NCI-H2107 (cell line): ENCODE measurements around the gene CARMIL1.
"Not testable (repeated sequence)": the region's sequence is repeated elsewhere in the genome, so short reads cannot be mapped to it uniquely, and the experiment has no call there.

Experiments
- DNase-seq: peaks from one replicate; lab custom pipeline; 2025; lab: John Stamatoyannopoulos, UW

The CARMIL1 gene

DNA sequence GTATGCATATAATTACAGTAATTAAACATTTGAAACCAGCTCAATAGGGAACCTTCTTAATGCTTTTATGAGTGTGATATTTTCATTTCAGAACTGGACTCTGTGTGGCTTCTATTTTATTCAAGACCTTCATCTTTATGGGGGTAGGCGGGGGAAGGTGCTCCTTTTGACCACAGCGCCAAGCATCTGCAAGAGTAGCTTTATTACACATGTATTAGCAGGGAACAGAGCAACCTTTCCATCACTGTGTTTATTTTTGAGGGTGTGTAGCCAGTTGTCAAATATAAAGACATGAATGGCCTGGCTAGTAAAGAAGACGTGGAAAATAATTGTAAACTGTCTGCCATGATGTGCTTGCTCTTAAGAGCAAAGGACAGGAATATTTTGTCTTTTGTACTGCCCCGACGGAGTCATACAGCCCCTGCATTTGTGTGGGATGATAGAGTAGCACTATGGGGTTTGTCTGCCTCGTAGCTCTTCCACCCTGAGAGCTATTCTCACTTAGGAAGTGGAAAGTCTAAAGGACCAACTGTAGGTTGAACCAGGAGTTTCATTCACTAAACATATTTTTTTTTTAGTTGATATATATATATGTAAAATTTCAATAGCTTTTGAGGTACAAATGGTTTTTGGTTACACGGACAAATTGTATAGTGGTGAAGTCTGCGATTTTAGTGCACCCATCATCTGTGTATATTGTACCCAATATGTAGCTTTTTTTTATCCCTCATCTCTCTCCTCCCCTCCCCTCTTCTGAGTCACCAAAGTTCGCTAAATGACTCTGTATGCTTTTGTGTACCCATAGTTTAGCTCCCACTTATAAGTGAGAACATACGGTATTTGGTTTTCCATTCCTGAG lies 91.2 kb downstream of the CARMIL1 start:
- no peak for DNase-seq

- no peak for DNase-seq
Observed at GRCh38 chr6:25371037-25371347, 91.8 kb downstream of the CARMIL1 start.

DNA sequence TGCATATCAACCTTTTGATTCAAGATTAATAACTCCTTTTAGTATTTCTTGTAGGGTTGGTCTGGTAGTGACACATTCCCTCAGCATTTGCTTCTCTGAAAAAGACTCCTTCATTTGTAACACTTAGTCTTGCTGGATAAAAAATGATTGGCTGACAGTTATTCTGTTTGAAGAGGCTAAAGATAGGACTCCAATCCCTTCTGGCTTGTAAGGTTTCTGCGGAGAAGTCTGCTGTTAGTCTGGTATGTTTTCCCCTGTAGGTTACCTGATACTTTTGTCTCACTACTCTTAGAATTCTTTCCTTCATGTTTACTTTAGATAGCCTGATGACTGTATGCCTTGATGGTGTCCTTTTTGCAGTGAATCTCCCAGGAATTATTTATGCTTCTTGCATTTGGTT lies 96.0 kb downstream of the CARMIL1 start:
- no peak for DNase-seq

DNA sequence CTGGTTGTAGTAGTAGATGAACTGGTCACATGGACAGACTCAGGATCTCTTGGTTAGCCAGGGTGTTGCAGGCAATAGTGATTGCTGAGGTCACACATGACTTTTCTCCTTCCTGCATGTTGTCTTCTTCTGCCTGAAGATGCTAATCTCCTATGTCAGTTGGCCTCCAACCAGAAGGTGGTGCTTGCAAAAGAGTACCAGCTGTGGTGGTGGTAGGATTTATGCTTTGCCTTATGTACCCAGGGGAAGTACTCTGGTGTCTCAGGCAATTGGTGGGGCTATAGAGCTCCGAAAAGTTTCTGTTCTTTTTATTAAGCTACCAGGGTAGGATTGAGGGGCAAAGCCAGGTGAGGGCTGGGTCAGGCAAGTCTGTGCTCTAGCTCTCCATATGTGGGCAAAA lies 98.5 kb downstream of the CARMIL1 start:
- DNase-seq: no peak

- DNase-seq: no peak
Observed at GRCh38 chr6:25381077-25381476, 101.9 kb downstream of the CARMIL1 start.

DNA sequence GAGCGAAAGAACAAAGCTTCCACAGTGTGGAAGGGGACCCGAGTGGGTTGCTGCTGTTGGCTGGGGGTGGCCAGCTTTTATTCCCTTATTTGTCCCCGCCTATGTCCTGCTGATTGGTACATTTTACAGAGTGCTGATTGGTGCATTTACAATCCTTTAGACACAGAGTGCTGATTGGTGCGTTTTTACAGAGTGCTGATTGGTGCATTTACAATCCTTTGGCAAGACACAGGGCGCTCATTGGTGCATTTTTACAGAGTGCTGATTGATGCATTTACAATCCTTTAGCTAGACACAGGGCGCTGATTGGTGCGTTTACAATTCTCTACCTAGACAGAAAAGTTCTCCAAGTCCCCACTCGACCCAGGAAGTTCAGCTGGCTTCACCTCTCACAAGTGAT lies 103.3 kb downstream of the CARMIL1 start:
- not testable (repeated sequence) for DNase-seq

GRCh38 chr6:25384234-25384633 lies 105.1 kb downstream of the CARMIL1 start:
- DNase-seq: no peak

- no peak for DNase-seq
Observed at GRCh38 chr6:25384967-25385366, 105.8 kb downstream of the CARMIL1 start.

DNA sequence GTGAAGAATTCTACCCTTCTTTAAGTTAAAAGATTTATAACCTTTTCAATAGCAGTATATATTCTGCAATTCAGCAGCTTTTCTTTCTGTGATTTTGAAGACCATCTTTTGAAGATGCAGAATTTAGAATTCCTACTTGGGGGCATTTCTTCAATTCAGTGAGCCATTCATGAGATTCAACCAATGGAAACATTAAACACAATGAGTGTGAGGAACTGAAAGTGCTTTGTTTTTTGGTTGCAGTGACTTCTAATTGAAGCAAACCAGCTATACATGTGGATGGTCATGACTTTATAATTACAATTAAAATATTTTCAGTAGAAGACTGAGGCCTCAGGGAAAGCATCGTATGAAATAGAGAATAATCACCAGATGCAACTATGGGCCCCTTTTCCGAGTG lies 108.3 kb downstream of the CARMIL1 start:
- DNase-seq: no peak

GRCh38 chr6:25387911-25388310 lies 108.7 kb downstream of the CARMIL1 start:
- DNase-seq: no peak

GRCh38 chr6:25388776-25389175 lies 109.6 kb downstream of the CARMIL1 start:
- no peak for DNase-seq

DNA sequence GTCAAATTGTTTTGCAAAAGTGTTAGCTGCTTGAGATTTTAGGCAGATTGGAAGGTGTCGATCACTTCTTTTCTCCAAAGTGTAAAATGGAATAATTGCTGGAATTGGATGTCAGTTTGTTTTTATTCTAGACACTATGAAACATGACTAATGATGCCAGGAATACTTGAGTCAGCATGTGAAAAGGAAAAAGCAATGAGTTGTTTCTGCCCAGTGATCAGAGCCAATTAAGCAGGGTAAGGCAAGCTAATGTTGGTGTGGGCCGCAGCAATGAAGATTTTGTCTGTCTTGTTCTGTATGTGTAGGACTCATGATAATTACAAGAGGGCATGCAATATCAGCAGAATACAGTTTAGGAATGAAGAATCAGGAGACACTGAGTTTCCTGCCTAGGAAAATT lies 110.3 kb downstream of the CARMIL1 start:
- no peak for DNase-seq

DNA sequence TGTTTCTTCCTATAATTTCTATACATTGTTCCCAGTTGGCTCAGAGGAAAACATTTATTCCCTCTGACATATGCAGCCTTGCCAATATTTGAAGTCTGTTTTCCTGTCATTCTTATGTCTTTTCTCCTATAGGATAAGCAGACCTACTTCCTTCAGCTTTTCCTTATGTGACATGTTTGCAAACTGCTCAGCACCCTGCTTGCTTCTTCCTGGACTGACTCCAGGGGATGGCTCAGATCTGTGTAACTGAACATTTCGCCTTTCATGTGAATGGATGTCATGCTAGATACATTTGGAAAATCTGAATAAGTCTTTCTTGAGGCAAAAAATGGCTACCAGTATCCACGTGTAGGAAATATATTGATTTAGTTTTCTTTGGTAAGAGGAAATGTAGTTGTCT lies 113.2 kb downstream of the CARMIL1 start:
- DNase-seq: no peak

GRCh38 chr6:25395731-25396130 lies 116.6 kb downstream of the CARMIL1 start:
- no peak for DNase-seq

- no peak for DNase-seq
Observed at GRCh38 chr6:25397406-25397805, 118.2 kb downstream of the CARMIL1 start.

DNA sequence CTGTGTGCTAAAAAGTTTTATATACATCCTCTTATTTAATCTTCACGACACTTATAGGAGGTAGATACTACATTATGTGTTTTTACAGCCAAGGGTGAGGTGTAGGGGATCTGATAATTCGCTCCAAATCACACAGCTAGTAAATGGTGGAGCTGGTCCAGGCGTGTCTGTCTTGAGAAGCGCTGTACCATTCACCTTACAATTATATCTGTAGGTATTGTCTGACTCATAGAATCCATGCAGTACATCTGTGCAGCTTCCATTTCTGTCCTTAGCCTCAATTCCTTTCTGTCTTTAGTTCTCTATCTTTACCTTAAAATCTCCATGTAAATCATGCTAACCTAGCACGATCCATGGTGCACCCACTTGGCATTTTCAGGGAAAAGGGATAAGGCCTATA lies 120.7 kb downstream of the CARMIL1 start:
- no peak for DNase-seq

DNA sequence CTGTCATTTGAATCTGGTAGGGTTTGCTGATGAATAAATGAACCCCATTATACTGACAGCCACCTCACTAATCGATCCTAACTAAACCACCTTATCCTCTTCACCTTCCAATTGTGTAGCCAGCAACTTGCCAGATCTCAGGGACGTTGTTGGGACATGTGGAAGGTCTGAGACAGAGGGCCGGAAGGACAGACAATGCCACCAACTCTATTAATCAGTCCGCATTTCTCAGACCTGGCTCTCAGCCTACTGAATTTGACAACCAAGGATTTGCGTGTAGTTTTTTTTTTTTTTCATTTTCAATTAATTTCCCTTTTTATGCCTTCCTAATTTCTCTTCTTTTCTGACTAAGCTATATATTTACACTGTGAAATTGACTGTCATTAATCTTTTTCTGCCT lies 122.5 kb downstream of the CARMIL1 start:
- no peak for DNase-seq

GRCh38 chr6:25402125-25402524 lies 123.0 kb downstream of the CARMIL1 start:
- DNase-seq: no peak

GRCh38 chr6:25403150-25403549 lies 124.0 kb downstream of the CARMIL1 start:
- DNase-seq: no peak

DNA sequence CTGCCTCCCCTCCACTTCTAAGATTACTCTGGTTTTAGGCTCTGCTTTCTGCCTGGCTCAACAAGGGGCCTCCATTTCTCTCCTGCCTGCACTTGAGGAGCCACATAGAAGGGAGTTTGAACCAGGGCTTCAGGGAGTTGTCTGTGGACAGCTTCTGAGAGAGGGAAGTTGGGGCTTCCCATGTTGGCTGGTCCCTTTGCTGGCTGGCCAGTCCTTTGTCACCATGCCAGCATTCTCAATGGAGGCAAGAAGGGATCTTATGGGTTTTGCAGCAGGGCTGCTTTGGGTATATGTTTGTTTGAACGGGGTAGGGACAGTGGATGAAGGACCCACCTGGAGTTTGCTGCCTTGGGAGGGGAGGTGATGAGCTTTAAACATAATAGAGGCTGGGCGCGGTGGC lies 124.9 kb downstream of the CARMIL1 start:
- no peak for DNase-seq

GRCh38 chr6:25404693-25405169 lies 125.6 kb downstream of the CARMIL1 start:
- no peak for DNase-seq

- no peak for DNase-seq
Observed at GRCh38 chr6:25405442-25405841, 126.3 kb downstream of the CARMIL1 start.

DNA sequence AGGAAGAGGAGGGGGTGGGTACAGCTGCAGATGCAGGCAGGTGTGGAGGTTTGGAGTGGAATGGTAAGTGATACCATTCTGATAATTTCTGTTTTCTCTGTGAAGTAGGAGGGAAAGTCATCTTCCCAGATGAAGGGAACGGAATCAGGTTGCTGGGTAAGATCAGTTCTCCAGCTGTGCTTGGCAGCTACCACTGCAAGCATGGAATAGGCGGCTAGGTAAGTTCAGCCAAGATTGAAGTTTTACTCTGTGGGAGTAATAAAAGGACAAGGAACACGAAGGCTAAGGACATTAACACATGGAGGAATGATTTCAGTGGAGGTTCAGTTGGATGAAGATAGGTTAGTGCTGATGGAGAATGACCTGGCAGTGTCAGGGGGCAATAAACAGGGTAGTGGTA lies 128.3 kb downstream of the CARMIL1 start:
- DNase-seq: no peak

DNA sequence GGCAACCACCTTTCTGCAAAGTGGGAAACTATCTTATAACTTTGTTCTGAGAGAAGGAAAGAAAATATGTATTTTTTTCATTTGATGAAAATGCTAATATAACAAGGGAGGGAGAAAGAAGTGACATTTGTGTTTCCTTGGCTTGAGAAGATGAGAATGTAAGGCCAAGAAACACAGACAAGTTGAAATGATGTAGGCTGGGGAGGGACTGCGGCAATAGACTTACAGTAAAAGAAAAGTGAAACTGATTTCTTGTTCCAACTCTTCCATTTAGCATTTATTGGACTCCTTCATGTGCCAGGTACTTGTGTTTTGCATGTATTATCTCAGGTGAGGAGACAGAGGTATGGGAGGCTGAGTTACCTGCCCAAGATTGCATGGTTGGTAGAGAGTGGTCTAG lies 130.9 kb downstream of the CARMIL1 start:
- no peak for DNase-seq
